SK-N-MC (cell line): ENCODE results near the gene RCCD1.
A peak's percentile ranks its signal among the peaks of the same experiment; 100 is the strongest.

Experiments
- DNase-seq: peaks from one replicate; pipeline ENCODE4 v3.0.0-alpha.2; 2011; ENCODE audit warnings: low read depth, low spot score
- H3K27ac ChIP-seq: fragments of 200-600 bp; sonication (generic); 2 replicates; pipeline ENCODE4 v1.5.1; 2016; ENCODE audit warnings: mixed run types
- H3K36me3 ChIP-seq: fragments of 200-600 bp; sonication (generic); 2 replicates; pipeline ENCODE4 v1.6.1; 2017; ENCODE audit warnings: antibody characterized with exemption, low read length, mixed read lengths; ENCODE audit not compliant: insufficient read depth
- H3K4me3 ChIP-seq: fragments of 200-600 bp; sonication (generic); 2 replicates; pipeline ENCODE4 v1.5.1; 2016
- H3K9ac ChIP-seq: fragments of 200-600 bp; sonication (generic); 2 replicates; pipeline ENCODE4 v1.8.0; 2017; ENCODE audit warnings: mixed run types, mixed read lengths; ENCODE audit not compliant: insufficient read length
- H3K9me3 ChIP-seq: fragments of 200-600 bp; sonication (generic); 2 replicates; pipeline ENCODE4 v1.6.1; 2017; ENCODE audit warnings: low read depth, mild to moderate bottlenecking, antibody characterized with exemption, low read length, moderate library complexity, mixed read lengths
- EZH2 ChIP-seq: fragments of 200-600 bp; sonication (generic); IDR thresholded peaks from one replicate; pipeline ENCODE4 v1.6.1; 2017; ENCODE audit warnings: antibody characterized with exemption
- FOXP2 ChIP-seq: optimal IDR thresholded peaks from 2 replicates; pipeline ENCODE3; 2011; ENCODE audit warnings: mild to moderate bottlenecking, moderate library complexity; ENCODE audit not compliant: insufficient read depth; ENCODE audit errors: extremely low read length, control extremely low read depth
- POLR2AphosphoS5 ChIP-seq: IDR thresholded peaks from 2 replicates; pipeline ENCODE4 v1.6.1; 2012; ENCODE audit warnings: mild to moderate bottlenecking, low read depth, low read length, borderline replicate concordance

Gene RCCD1

DNA sequence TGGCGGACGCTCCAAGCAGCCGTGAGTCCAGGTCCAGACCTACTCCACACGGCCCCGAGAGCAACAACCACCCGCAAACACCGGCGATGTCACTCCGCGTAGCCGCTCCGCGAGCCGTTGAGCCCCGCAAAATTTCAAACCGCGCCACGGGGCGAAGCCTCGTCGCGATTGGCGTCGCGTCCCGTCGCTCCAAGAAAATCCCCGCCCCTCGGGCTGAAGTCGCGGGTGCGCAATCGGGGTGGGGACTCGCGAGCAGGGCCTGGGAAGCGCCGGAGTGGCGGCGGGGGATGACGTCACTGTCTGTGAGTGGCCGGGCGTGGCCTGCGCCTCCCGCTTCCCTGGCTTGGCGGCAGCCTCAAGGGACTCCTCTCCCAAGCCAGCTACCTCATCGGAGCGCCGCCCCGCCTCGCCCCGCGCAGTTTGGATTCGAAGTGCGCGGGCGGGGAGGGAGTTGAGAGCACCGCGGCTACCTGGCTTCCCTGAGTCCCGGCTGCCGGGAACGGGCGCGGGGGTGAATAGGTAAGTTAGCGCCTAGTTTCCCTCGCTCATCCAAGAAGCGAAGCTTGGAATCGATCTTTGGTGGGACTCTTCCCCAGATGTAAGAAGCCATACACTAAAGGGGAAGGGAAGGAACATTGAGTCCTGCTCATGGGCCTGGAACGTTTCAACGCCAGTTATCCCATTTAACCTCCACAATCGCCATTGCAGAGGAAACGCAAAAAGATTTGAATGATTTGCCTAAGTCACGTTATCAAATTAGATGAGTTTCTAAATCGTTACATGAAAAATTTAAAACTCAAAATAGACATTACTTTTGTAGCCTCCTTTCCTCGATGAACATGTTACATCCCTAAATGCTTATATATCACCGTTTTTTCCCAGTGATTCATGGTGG is 40.0 kb downstream of the RCCD1 start, which contains the start of gene PRC1:
TSS of gene PRC1 (minus strand) at position 119 of the 895 bp plus-strand sequence. CDS start at position 1, 118 bp downstream.
- Histone ChIP-seq H3K27ac (peak within 1 kb of the TSS; percentile 93), H3K9me3 (no peaks in the 10 kb centered on the region), H3K36me3 (peaks cover 25% of the 10 kb centered on the region), H3K9ac (peak within 1 kb of the TSS; percentile 99), H3K4me3 (peak within 1 kb of the TSS; percentile 100)
- TF ChIP-seq FOXP2: peak; percentile 80
- TF ChIP-seq POLR2AphosphoS5: peak; percentile 97
- TF ChIP-seq EZH2: no peak
- peak; percentile 79 for DNase-seq

DNA sequence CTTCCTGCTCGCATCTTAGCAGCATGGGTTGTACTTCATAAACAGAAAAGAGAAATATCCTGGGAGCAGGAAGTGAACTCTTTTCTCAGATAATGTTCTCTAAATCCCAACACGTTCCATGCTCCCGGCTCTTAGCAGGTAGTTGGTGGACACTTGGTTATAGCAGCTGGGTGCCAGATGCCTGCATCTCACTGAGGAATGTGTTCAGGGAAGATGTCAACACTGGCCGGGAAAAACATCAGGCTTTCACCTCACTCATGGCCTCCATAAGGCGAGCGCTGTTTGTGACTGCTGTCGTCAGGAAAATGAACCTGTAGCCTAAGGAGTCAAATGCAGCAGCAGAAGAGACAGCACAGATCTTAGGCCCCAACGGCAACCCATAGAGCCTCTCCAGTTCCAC is 44.1 kb downstream of the RCCD1 start:
- Histone ChIP-seq H3K36me3 (peaks cover 45% of the 10 kb centered on the region), H3K9me3 (no peaks in the 10 kb centered on the region), H3K4me3 (no peak overlapping the region), H3K9ac (no peak overlapping the region), H3K27ac (no peak overlapping the region)
- no peak for TF ChIP-seq FOXP2
- no peak for TF ChIP-seq POLR2AphosphoS5
- no peak for TF ChIP-seq EZH2
- DNase-seq: no peak

DNA sequence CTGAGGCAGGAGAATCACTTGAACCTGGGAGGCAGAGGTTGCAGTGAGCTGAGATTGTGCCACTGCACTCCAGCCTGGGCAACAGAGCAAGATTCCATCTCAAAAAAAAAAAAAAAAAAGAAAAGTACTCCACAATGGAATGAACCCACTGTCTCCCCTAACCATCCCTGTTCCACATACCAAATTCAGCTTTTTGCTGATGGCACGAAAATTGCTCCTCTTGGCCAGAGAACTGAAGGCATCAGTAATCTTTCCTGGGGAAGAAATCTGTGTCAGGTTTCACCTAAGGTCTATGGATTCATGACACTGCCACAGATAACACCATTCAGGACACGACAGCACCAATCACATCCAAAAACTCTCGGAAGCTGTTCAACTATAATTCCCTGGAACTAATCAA is 46.5 kb downstream of the RCCD1 start:
- H3K9ac ChIP-seq: no peak overlapping the region
- H3K9me3 ChIP-seq: no peaks in the 10 kb centered on the region
- no peak for TF ChIP-seq EZH2
- TF ChIP-seq POLR2AphosphoS5: no peak
- no peak for TF ChIP-seq FOXP2
- H3K36me3 ChIP-seq: peaks cover 57% of the 10 kb centered on the region
- no peak overlapping the region for H3K27ac ChIP-seq
- DNase-seq: no peak
- no peak overlapping the region for H3K4me3 ChIP-seq

DNA sequence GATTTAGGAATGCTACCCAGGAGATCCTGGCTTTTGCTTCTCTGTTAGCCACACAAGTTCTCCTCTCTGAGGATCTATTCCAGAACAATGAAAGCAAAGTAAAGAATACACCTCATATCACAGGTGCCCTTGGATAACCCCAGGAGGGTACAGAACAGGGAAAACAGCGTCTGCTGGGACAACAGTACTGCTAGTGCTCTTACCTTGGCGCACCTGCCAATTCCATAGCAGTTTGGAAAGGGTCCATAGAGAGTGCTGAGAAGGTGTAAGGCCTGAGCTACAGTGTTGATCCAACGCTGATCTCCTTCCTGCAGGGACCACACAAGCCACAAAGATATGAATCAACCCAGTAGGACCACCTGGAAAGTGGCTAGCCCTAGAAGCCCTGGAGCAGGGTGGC is 52.6 kb downstream of the RCCD1 start:
- H3K36me3 ChIP-seq: peaks cover 33% of the 10 kb centered on the region; the same call in 1 of the 2 replicates
- DNase-seq: no peak
- no peak overlapping the region for H3K4me3 ChIP-seq
- H3K27ac ChIP-seq: no peak overlapping the region
- H3K9me3 ChIP-seq: no peaks in the 10 kb centered on the region
- H3K9ac ChIP-seq: no peak overlapping the region
- TF ChIP-seq FOXP2 (no peak), EZH2 (no peak), POLR2AphosphoS5 (no peak)
